ENCODE results near the gene PIWIL1. TPM values are rescaled to one million over a fixed set of nuclear protein-coding genes. Genes with fewer than 3 reads are reported as not detected.

The PIWIL1 gene
- total and polyA plus RNA-seq, 2 experiments from 2014 or later: not detected

GRCh38 chr12:130316251-130316650 lies 21.4 kb upstream of the PIWIL1 start (continued):
- no peak for TF ChIP-seq NANOG (IDR thresholded peaks at IDR 0.05; ENCODE audit: borderline replicate concordance)
- TF ChIP-seq EZH2 (IDR thresholded peaks at IDR 0.05; ENCODE audit: low read depth, unreplicated experiment): no peak

GRCh38 chr12:130320536-130320935 lies 17.2 kb upstream of the PIWIL1 start:
- no peaks in the 10 kb centered on the region for H3K79me2 ChIP-seq (replicated peaks; ENCODE audit: insufficient read depth)
- no peaks in the 10 kb centered on the region; the same call in 1 of the 2 replicates for H3K36me3 ChIP-seq (ENCODE audit: insufficient read depth)
- no peaks in the 10 kb centered on the region for H3K27me3 ChIP-seq (ENCODE audit: insufficient read depth)
- H3F3A ChIP-seq (replicated peaks; ENCODE audit: low read depth): no peaks in the 10 kb centered on the region
- H4K20me1 ChIP-seq (replicated peaks; ENCODE audit: insufficient read depth): no peaks in the 10 kb centered on the region
- H3K4me3 ChIP-seq: no peak overlapping the region
- Mint-ChIP-seq H3K4me3 (no peak overlapping the region), H3K9me3 (peaks cover 91% of the 10 kb centered on the region), H3K27me3 (ENCODE audit: insufficient read depth, low read depth, poor library complexity) (no peaks in the 10 kb centered on the region), H3K36me3 (ENCODE audit: low read depth) (peaks cover 29% of the 10 kb centered on the region), H3K4me1 (no peaks in the 10 kb centered on the region), H3K27ac (no peak overlapping the region)
- no peak overlapping the region for H3K27ac ChIP-seq (ENCODE audit: low read depth)
- H3K4me1 ChIP-seq (ENCODE audit: insufficient read depth): no peaks in the 10 kb centered on the region
- H3K4me2 ChIP-seq: no peak overlapping the region
- ATAC-seq (no peak), DNase-seq (ENCODE audit: low spot score) (no peak)
- H3K9me2 ChIP-seq (ENCODE audit: insufficient read depth): no peaks in the 10 kb centered on the region
- no peak for TF ChIP-seq ZNF462 (CRISPR knock-in tag; IDR thresholded peaks at IDR 0.05)
- no peak for TF ChIP-seq JUNB (IDR thresholded peaks at IDR 0.05; ENCODE audit: unreplicated experiment)
- TF ChIP-seq ZNF114 (CRISPR knock-in tag; IDR thresholded peaks at IDR 0.05): no peak
- TF ChIP-seq REST (IDR thresholded peaks at IDR 0.05; ENCODE audit: unreplicated experiment): no peak
- no peak overlapping the region for H2AFZ ChIP-seq
